ENCODE results near the gene STKLD1.

The STKLD1 gene

DNA sequence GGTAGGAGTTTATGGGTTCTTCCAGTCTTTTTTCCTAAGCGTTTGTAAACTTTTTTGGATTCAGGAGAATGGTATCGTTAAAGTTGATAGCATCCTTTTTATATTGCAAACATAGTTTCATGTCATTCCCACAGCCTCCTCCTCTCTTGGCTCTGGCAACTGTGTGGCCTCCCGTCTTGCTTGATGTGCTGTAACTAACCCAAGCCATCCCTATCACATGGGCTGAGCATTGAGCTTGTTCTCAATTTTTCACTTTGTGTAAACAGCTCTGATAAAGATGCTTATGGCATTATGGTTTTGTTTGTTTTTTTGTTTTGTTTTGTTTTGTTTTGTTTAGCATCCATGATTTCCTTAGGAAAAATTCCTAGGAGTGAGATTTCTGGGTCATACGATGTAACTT is 4.6 kb downstream of the STKLD1 start:
- H3K4me3 ChIP-seq (ENCODE audit: low read depth, low read length), result no peak overlapping the region
- TF ChIP-seq, protein P1, sequence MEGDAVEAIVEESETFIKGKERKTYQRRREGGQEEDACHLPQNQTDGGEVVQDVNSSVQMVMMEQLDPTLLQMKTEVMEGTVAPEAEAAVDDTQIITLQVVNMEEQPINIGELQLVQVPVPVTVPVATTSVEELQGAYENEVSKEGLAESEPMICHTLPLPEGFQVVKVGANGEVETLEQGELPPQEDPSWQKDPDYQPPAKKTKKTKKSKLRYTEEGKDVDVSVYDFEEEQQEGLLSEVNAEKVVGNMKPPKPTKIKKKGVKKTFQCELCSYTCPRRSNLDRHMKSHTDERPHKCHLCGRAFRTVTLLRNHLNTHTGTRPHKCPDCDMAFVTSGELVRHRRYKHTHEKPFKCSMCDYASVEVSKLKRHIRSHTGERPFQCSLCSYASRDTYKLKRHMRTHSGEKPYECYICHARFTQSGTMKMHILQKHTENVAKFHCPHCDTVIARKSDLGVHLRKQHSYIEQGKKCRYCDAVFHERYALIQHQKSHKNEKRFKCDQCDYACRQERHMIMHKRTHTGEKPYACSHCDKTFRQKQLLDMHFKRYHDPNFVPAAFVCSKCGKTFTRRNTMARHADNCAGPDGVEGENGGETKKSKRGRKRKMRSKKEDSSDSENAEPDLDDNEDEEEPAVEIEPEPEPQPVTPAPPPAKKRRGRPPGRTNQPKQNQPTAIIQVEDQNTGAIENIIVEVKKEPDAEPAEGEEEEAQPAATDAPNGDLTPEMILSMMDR (IDR thresholded peaks at IDR 0.05; ENCODE audit: low read depth, low read length), result no peak

DNA sequence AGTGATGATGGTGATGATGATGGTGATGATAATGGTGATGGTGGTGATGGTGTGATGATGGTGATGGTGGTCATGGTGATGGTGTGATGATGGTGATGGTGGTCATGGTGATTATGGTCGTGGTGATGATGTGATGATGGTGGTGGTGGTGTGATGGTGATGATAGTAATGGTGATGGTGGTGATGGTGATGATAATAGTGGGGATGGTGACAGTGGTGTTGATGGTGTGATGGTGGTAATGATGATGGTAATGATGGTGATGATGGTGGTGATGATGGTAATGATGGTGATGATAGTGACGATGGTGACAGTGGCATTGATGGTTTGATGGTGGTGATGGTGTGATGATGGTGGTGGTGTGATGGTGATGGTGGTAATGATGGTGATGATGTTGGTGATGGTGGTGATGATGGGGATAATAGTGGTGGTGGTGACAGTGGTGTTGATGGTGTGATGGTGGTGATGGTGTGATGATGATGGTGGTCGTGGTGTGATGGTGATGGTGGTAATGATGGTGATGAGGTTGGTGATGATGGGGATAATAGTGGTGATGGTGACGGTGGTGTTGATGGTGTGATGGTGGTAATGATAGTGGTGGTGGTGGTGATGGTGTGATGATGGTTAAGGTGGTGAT is 6.5 kb downstream of the STKLD1 start:
- TF ChIP-seq, protein P1 (IDR thresholded peaks at IDR 0.05; ENCODE audit: low read depth, low read length), result no peak
- H3K4me3 ChIP-seq (ENCODE audit: low read depth, low read length), result no peak overlapping the region

DNA sequence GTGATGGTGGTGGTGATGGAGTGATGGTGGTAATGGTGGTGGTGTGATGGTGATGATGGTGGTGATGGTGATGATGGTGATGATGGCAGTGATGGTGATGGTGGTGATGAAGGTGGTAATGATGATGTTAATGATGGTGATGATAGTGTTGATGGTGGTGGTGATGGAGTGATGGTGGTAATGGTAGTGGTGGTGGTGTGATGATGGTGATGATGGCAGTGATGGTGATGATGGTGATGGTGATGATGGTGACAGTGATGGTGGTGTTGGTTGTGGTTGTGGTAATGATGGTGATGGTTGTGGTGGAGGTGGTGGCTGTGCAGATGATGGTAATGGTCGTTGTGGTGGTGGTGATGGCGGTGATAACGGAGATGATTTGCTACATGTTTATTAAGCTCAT is 7.3 kb downstream of the STKLD1 start:
- TF ChIP-seq, protein P1 (IDR thresholded peaks at IDR 0.05; ENCODE audit: low read depth, low read length), result no peak
- H3K4me3 ChIP-seq (ENCODE audit: low read depth, low read length), result no peak overlapping the region

DNA sequence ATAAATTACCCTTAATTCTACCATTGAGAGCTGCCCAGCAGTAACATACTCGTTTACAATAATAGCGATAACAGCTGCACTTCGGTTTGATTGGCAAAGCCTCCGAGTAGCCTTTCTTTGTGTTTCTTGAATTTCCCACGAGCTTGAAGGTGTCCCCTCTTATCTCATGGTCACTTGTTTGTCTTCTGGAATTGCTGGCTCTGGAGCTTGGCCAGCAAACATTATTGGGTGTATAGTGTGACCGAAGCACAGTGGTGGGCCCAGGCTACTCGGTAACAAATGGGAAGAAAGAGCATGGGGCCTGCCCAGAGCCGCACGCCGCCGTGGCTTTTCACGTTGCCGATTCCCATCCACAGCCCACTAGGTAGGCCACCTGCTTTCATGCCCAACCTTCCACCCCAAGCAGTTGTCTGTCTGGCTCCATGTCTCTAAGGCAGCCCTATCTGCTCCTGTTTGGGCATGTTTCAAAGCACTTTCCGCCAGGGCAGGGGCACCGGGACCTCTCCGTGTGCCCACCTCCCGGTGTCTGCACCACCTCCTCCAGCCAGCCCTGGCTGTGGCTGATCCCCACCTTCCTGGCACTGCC is 8.7 kb downstream of the STKLD1 start:
- H3K4me3 ChIP-seq (ENCODE audit: low read depth, low read length), result no peak overlapping the region
- TF ChIP-seq, protein P1 (IDR thresholded peaks at IDR 0.05; ENCODE audit: low read depth, low read length), result no peak

DNA sequence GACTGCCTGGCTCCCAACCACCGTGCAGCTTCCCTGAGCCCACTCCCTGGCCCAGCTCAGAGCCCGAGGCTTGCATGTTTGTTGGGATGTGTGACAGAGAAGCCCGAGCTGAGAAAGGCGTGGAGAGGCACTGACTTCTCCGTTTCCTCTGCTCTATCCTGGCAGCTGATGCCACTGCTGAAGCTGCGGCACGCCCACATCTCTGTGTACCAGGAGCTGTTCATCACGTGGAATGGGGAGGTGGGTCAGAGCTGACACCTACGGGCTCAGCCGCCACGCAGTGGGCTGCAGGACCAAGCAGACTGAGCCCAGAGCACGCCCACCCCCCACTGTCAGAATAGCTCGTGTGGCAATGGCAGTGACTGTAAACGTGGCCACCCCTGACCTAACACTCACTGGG is 9.3 kb downstream of the STKLD1 start:
- H3K4me3 ChIP-seq (ENCODE audit: low read depth, low read length), result no peak overlapping the region
- TF ChIP-seq, protein P1 (IDR thresholded peaks at IDR 0.05; ENCODE audit: low read depth, low read length), result no peak

DNA sequence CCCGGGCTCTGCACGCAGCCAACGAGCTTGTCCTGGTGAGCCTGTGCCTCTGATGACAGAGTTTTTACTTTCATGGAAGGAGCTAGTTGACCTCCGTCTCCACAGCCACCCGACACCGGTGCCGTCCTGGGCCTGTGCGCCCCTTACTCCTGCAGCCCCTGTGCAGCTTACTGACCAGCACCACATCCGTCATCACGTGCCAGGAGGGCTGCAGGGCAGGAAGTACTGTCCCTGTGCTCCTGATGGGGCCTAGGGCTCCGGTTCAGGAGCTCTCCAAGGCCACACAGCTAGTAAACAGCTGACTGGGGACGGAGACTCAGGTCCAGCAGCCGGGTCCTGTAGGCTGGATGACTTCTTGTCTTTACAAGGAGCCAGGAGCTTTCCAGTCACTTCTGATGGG is 10.2 kb downstream of the STKLD1 start:
- H3K4me3 ChIP-seq (ENCODE audit: low read depth, low read length), result no peak overlapping the region
- TF ChIP-seq, protein P1 (IDR thresholded peaks at IDR 0.05; ENCODE audit: low read depth, low read length), result no peak

DNA sequence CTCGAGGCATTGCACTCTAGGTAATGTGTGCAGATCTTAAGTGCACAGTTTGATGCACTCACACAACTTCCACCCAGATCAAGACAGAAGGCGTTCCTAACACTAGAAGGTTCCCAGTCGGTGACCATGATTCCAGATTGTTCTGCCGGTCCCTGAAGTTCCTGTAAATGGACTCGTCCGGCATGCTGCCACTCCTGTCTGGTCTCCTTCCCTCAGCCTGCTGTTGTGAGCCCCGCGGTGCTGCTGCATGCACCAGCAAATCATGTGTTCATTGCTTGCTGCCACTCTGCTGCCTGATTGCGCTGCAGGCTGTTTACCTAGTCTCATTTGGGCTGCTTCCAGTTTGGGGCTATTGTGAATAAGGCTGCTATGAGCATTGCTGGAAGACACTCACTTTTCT is 11.5 kb downstream of the STKLD1 start:
- TF ChIP-seq, protein P1 (IDR thresholded peaks at IDR 0.05; ENCODE audit: low read depth, low read length), result no peak
- no peak overlapping the region for H3K4me3 ChIP-seq (ENCODE audit: low read depth, low read length)
